ENCODE measurements around the gene C1orf159.

Gene C1orf159

DNA sequence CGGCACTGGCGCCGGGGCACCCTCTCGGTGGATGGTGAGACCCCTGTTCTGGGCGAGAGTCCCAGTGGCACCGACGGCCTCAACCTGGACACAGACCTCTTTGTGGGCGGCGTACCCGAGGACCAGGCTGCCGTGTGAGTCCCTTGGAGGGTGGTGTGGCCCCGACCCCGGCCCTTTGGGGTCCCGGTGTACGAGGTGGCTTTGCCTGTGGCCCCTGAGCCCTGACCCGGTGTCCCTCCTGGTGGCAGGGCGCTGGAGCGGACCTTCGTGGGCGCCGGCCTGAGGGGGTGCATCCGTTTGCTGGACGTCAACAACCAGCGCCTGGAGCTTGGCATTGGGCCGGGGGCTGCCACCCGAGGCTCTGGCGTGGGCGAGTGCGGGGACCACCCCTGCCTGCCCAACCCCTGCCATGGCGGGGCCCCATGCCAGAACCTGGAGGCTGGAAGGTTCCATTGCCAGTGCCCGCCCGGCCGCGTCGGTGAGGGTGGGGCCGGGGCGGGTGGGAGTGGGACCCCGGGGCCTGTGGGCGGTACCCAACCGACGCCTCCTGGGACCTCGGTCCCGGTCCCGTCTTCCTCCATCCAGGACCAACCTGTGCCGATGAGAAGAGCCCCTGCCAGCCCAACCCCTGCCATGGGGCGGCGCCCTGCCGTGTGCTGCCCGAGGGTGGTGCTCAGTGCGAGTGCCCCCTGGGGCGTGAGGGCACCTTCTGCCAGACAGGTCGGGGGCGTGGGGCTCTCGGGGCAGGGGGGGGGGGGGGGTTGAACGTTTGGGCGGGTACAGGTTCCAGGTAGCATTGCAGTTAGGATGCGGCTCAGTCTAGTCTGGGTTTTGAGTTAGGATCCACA lies 66.3 kb downstream of the C1orf159 start:
- DNase-seq: no peak

DNA sequence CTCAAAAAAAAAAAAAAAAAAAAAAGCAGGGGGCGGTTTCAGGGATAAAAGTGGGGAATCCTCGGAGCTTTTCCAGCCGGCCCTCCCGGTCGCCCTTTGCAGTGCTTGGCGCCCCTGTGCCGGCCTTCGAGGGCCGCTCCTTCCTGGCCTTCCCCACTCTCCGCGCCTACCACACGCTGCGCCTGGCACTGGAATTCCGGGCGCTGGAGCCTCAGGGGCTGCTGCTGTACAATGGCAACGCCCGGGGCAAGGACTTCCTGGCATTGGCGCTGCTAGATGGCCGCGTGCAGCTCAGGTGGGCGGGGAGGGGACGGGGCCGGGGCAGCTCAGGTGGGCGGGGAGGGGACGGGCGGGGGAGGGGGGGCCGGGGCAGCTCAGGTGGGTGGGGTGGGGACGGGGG lies 67.1 kb downstream of the C1orf159 start:
- DNase-seq: no peak

DNA sequence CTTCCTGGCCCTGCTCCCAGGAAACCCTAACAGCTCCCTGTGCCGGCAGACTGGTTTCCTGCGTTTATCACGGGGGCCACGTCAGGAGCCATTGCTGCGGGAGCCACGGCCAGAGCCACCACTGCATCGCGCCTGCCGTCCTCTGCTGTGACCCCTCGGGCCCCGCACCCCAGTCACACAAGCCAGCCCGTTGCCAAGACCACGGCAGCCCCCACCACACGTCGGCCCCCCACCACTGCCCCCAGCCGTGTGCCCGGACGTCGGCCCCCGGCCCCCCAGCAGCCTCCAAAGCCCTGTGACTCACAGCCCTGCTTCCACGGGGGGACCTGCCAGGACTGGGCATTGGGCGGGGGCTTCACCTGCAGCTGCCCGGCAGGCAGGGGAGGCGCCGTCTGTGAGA lies 67.9 kb downstream of the C1orf159 start:
- DNase-seq: no peak

DNA sequence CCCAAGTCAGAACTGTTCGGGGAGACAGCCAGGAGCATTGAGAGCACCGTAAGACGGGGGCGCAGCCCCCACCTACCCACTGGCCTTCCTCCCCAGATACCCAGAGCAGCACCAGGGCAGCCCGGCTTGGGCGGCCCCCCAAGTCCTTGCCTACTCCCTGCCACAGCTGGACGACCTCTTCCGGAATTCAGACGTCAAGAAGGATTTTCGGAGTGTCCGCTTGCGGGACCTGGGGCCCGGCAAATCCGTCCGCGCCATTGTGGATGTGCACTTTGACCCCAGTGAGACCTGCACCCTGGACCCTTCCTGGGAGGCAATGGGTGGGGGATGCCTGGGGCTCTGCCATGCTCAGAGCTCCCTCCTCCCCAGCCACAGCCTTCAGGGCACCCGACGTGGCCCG lies 68.5 kb downstream of the C1orf159 start:
- DNase-seq: no peak

DNA sequence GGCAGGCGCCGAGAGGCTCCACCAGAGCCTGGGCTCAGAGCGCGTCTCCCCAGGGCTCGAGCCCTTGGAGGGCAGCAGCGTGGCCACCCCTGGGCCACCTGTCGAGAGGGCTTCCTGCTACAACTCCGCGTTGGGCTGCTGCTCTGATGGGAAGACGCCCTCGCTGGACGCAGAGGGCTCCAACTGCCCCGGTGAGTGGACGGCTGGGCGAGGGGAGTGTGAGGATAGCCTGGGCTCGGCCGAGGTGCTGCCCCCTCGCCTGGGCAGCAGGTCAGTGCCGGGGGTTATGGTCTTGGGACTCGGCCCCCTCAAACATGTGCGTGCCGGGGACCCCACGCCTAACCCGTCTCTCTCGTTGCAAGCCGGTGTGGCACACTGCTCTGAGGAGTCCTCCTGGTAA lies 69.1 kb downstream of the C1orf159 start:
- no peak for DNase-seq

DNA sequence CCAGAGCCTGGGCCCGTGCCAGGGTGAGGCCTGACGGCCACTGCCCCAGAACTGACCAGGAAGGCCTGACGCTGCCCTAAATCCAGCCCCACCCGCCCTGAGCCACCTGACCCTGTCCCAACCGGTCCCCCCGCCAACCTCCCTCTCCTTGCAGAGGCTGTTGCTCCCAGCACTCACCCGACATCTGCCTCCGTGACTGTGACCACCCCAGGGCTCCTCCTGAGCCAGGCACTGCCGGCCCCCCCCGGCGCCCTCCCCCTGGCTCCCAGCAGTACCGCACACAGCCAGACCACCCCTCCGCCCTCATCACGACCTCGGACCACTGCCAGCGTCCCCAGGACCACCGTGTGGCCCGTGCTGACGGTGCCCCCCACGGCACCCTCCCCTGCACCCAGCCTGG lies 69.6 kb downstream of the C1orf159 start:
- DNase-seq: no peak

DNA sequence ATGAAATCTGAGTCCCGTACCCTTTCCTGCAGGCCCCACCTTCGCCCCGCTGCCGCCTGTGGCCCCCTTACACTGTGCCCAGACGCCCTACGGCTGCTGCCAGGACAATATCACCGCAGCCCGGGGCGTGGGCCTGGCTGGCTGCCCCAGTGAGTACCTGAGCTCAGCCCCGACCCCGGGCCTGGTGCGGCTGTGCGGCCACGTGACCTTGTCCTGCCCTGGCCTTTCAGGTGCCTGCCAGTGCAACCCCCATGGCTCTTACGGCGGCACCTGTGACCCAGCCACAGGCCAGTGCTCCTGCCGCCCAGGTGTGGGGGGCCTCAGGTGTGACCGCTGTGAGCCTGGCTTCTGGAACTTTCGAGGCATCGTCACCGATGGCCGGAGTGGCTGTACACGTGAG lies 70.8 kb downstream of the C1orf159 start:
- no peak for DNase-seq

DNA sequence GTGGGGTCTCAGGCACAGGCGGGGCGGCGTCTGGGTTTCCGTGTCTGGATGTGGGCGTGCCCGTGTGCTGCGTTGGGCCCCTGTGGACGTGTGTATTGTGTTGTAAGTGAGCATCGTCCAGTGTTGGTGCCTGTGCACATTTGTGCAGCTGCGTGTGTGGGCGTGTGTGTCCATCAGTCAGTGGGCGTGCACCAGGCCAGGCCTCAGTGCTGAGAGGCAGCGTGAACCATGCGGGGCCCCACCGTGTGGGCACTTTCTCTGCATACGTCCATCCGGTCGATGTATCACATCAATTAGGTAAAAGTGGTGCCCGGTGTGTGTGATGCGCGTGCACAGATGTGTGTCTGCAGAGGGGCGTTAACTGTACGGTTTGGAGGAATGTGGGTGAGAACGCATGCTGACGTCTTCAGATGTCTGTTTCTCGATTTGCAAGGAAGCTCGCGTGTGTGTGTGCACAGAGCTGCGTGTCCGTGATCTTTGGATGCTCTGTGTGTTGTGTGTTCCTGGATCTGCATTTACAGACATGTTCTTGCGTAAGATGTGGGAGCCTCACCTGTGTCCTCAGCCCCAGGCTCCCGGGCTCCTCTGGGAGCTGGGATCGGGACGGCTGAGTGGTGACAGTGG lies 71.3 kb downstream of the C1orf159 start:
- DNase-seq: no peak

DNA sequence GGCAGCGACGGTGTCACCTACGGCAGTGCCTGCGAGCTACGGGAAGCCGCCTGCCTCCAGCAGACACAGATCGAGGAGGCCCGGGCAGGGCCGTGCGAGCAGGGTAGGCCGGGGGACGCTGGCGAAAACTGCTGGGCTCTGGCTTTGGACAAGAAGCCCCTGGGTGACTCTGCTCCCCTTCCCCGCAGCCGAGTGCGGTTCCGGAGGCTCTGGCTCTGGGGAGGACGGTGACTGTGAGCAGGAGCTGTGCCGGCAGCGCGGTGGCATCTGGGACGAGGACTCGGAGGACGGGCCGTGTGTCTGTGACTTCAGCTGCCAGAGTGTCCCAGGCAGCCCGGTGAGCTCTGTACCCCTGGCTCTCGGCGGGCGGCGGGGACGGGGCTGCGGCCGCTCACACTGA lies 72.0 kb downstream of the C1orf159 start:
- no peak for DNase-seq

DNA sequence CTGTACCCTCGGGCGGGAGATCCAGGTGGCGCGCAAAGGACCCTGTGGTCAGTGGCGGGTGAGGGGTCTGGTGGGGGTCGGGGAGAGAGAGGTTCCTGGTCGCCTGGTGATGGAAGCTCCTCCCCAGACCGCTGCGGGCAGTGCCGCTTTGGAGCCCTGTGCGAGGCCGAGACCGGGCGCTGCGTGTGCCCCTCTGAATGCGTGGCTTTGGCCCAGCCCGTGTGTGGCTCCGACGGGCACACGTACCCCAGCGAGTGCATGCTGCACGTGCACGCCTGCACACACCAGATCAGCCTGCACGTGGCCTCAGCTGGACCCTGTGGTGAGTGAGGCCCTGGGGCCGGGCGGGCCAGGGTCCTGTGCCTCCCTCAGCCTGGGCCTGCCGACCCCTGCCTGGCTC lies 72.5 kb downstream of the C1orf159 start:
- DNase-seq: no peak

DNA sequence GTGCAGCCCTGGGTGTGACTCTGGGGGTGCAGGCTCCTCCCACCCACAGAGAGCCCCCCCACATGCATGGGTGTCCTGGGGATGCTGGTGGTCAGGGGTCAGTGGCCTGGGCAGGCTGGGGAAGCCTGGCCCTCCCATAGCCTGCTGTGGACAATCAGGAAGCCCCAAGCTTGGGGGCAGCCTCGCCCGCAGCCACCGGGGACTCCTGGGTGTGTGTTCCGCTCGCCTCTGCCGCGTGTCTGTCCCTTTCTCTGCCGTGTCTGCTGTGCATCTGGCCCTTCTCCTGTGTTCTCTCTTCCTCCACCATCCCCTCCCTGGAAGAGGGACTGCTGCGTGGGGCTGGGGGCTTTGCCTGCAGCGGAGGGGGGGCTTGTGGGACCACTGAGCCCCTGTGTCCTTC lies 73.1 kb downstream of the C1orf159 start:
- DNase-seq: no peak

DNA sequence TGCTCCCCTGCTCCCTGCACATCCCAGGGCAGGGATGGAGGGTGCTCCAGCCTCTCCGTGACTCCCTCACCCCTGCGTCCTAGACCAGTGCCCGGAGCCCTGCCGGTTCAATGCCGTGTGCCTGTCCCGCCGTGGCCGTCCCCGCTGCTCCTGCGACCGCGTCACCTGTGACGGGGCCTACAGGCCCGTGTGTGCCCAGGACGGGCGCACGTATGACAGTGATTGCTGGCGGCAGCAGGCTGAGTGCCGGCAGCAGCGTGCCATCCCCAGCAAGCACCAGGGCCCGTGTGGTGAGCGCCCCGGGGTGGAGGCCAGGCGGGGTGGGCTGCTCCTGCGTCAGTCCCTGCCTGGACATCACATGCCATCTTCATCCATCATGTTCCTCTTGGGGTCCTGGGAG lies 74.0 kb downstream of the C1orf159 start:
- DNase-seq: no peak

DNA sequence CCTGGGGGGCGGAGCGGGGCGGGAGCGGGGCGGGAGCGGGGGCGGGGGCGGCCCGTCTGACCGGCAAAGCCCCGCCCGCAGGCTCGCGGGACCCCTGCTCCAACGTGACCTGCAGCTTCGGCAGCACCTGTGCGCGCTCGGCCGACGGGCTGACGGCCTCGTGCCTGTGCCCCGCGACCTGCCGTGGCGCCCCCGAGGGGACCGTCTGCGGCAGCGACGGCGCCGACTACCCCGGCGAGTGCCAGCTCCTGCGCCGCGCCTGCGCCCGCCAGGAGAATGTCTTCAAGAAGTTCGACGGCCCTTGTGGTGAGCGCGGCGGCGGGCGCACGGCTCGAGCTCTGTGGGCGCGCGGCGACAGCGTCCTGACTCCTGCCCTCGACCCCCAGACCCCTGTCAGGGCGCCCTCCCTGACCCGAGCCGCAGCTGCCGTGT lies 74.8 kb downstream of the C1orf159 start:
- no peak for DNase-seq

DNA sequence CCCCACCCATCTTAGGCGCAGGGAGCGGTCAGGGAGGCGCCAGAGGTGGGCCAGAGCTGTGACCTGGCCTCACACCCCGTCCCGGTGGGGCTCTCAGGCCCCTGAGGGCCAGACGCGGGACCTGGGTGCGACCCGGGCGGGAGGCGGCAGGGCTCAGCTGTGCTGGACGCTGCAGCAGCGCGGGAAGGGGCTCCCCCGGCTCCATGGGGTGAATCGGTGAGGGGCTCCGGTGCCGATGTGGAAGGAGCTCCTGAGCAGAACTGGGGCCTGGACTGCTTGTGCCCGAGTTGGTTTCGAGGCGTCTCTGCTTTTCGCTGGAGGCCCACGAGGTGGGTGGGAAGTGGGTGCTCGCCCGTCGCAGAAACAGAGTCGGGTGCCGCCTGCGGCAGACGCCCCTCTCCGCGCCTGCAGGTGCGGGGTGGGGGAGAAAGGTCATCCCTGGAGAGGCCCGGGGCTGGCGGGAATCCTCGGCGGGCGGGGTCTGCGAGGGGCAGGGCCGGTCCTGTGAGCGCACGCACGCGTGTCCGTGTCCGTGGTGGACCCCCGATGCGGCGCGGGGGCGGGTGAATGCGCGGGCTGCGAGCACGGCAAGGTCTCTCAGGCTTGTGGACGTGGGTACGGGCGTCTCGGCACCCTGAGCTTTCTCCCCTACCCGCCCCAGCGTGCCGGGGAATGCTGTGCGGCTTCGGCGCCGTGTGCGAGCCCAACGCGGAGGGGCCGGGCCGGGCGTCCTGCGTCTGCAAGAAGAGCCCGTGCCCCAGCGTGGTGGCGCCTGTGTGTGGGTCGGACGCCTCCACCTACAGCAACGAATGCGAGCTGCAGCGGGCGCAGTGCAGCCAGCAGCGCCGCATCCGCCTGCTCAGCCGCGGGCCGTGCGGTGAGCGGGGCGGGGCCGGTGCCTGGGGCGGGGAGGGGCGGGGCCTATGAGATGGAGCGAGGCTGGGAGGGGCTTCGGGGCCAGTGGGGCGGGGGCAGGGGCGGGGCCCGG lies 75.6 kb downstream of the C1orf159 start:
- peak; percentile 87 for DNase-seq

DNA sequence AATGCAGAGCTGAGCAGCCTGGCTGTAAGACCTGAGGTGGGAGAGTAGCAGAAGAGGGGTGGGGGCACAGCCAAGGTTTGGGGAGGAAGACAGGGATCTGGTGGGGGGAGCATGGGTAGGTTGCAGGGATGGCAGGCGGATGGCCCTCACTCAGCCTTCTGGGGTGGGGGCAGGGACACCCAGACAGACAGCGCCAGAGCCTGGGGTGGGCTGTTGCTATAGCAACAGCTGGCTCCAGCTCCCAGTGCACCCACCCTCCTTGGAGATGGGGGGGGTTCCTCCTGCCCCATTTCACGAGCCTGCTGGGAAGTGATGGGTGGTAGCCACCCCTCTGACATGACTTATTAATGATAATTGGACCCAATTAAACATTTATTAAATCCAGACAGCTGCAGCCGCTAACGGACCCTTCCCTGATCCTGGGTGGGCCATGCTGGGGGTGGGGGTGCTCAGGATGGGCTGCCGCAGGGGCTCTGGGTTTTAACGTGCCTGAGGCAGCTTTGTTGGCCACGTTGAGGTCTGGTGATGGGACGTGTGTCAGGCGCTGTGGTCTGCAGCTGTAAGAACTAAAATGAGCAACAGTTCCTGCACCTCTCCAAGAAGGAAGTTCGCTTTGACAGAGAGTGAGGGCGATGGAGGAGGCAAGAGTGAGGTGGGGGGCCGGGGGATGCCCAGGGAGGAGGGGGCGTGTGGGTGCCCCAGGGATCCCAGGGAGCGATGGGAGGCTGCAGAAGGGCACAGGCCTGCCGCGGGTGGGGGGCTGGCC lies 76.6 kb downstream of the C1orf159 start:
- DNase-seq: no peak

DNA sequence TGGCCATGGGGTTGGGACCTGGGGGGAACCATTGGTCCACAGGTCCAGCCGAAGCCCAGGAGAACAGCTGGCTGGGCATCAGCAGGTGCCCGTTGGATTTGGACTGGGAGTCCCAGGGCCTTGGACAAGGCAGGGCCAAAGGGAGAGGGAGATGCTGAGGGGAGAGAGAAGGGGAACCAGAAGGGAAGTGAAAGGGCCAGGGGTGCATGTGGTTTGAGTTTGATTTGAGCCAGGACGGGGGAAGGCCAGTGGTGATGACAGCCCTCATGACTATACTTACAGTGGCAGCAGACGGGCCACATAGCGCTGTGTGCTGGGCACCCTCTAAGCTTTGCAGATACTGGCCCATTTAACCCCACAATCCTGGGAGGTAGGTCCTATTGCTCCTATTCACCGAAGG lies 77.2 kb downstream of the C1orf159 start:
- DNase-seq: no peak

DNA sequence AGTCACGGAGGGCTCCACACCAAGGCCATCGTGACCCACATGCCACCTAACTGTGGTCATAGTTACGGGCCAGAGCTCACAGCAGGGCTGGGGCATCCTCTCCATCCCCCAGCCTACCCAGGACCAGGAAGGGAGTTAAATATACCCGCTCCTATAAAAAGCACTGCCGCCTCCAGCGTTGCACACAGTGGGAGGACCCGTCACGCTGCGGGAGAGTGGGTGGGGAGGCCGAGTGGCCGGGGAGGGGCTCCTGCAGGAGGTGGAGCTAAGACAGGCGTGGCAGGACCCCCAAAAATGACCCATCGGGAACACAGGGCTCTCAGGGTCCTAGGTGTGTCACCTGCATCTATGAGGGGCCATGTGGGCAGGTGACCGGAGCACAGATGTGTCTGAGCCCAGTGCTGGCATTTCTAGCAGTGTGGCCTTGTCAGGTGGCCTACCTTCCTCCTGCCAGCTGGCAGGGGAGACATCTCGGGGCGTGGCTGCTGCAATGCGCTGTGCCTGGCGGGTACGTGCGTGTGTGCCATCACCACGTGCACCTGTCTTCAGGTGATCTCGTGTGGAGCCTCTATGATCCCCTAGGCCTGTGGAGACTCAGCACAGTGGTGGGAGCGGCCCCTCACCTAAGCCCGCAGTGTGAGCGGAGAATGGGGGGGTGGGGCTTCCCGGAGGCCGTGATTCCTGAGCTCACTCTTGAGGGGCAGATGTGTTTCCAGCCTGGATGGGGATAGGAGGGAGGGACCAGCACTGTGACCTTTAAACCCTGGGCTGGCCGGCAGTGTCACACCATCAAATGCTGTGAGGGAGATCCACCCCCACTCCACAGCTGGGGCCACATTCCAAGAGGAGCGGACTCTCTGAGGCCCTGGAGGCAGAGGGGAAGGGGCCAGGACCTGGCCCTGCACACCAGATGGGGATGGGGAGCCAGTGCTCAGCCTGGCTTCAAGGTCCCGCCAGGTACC lies 78.2 kb downstream of the C1orf159 start:
- no peak for DNase-seq

DNA sequence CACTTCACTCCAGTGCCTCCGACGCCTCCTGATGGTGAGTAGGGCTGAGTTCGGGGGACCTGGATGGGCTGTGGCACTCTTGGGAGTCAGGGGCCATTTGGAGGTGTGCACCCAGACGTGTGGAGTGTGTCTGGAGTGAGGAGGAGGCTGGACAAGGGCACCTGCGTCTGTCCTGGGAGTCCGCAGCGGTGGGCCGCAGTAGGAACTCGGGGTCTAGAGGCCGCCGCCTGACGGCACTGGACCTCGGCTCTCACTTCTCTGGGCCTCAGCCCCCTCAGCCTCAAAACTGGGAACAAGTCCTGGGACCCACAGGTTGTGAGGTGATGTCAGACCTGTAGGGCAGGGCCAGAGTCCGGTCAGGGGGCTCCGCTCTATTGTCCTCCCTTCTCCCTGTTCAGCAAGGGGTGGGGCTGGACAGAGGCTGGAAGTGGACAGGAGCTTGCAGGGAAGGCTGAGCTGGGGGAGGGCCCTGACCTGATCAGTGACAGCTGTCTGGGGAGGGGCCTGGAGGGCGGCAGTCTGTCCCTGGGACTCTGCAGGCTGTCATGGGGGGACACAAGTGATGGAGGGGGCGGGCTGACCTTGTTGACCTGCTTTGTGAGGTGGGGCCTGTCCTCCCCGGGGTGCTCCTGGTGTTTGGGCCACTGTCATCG lies 80.5 kb downstream of the C1orf159 start:
- no peak for DNase-seq

DNA sequence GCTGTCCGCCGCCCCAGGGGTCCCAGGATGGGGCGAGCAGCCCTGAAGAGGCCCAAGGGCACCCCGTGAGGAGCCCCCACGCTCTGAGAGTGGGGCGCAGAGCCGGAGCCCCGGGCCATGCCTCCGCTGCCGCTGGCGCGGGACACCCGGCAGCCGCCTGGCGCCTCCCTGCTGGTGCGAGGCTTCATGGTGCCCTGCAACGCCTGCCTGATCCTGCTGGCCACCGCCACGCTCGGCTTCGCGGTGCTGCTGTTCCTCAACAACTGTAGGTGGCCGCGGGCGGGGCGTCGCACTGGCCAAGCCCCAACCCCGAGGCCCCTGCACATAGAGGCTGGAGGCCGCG lies 81.5 kb downstream of the C1orf159 start:
- no peak for DNase-seq

DNA sequence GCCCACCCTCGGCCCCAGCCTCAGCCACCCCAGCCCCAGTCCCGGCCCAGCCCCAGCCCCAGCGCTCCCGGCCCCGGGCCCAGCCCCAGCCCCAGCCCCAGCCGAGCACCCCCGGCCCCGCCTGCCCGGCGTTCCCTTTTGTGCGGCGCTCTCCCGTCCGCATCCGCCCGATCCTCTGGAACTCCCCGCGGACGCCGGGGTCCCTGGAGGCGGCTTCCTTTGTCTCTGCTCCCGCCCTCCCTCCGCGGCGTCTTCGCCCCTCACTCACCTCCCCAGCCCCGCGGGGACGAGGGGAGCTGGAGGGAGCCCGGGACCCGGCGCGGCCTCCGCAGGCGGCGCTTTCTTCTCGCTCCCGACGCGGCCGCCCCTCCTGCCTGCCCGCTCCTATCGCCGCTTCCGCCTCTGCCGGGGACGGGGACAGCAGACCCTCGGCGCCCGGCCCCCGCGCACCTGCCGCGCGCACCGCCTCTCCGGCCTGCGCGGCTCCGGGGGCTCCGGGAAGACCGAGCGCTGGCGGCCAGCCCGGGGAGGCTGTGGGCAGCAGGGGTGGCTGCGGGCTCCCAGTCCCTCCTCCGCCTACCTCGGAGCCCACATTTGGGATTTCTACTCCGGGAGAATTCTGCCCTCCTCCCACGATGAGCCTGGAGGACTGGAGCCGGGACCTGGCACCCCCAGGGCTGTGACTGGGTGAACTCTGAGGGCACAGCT lies 82.0 kb downstream of the C1orf159 start:
- DNase-seq: no peak

Measured in NCI-H2171 (cell line).